HepG2 (cell line): Measurements from ENCODE around the gene C13orf46. TPM values are rescaled to one million over a fixed set of nuclear protein-coding genes. Genes with fewer than 3 reads are reported as not detected.

Experiments
- ATAC-seq: fragments of 200-7000 bp; cut with Tn5 transposase; 3 replicates; pipeline ENCODE4 v1.9.1; 2020; ENCODE audit warnings: mild to moderate bottlenecking, moderate library complexity
- BruUV-seq: library from RNA; stranded (reverse); fragments of 400-500 nt; replicated peaks from 2 replicates; lab custom pipeline; 2021; lab: Mats Ljungman, UMichigan
- CTCF ChIA-PET: fragments of 300-600 bp; formaldehyde crosslinking; extraction: SDS; loops from one replicate; lab custom pipeline; 2021; ENCODE audit warnings: low total read pairs, inconsistent platforms, low intra/inter-chr PET ratio; lab: Yijun Ruan, JAX
- POLR2A ChIA-PET: fragments of 350-600 bp; sonication (Branson Sonifier 250); formaldehyde crosslinking; loops from one replicate; lab custom pipeline; 2020; ENCODE audit warnings: antibody characterized with exemption, inconsistent platforms; lab: Yijun Ruan, JAX
- DNase-seq: peaks from one replicate; pipeline ENCODE4 v3.0.0-alpha.2; 2015; ENCODE audit warnings: low spot score
- FAIRE-seq: peaks from 3 replicates; lab custom pipeline; 2011; peaks lifted over from hg19 to GRCh38; lab: Jason Lieb, UNC
- H2AFZ ChIP-seq: one replicate; pipeline ENCODE4 v1.6.1; 2011; ENCODE audit warnings: low read length, inconsistent platforms
- H3K27ac ChIP-seq: fragments of 300-600 bp; 3 replicates; pipeline ENCODE4 v1.8.0; 2011; ENCODE audit warnings: mixed run types, mild to moderate bottlenecking, mixed read lengths, low read length, inconsistent platforms; ENCODE audit not compliant: insufficient read depth; ENCODE audit errors: extremely low read length
- H3K27me3 ChIP-seq, 2 experiments: fragments of 200-600 bp in 1 of 2; 2 replicates in 1 of 2; 3 replicates in 1 of 2; pipeline versions ENCODE4 v1.6.0 to v1.8.0; 2011; ENCODE audit warnings: low read length in 2 of 2, mild to moderate bottlenecking in 2 of 2, moderate library complexity in 2 of 2, inconsistent platforms in 1 of 2; ENCODE audit not compliant: insufficient read depth in 2 of 2, control insufficient read depth in 1 of 2
- H3K36me3 ChIP-seq, 2 experiments: fragments of 200-600 bp in 1 of 2; replicated peaks in 1 of 2; 2 replicates in 1 of 2; 3 replicates in 1 of 2; pipeline versions ENCODE4 v1.5.1 to v1.8.0; 2011; ENCODE audit warnings: low read length in 2 of 2, inconsistent platforms in 1 of 2; ENCODE audit not compliant: insufficient read depth in 2 of 2, control insufficient read depth in 1 of 2
- H3K4me1 ChIP-seq: 2 replicates; pipeline ENCODE4 v1.5.1; 2012; ENCODE audit warnings: low read length, inconsistent platforms; ENCODE audit not compliant: insufficient read depth
- H3K4me2 ChIP-seq: 2 replicates; pipeline ENCODE4 v1.6.0; 2011; ENCODE audit warnings: low read depth, low read length, inconsistent platforms
- H3K4me3 ChIP-seq, 3 experiments: fragments of 200-600 bp in 1 of 3; sonication (generic), shearing (Covaris generic) in 1 of 3; replicated peaks in 1 of 3; 2 replicates each; pipeline ENCODE4 v1.5.1; 2011 to 2016; ENCODE audit warnings: low read length in 3 of 3, inconsistent platforms in 2 of 3, low read depth in 2 of 3, mild to moderate bottlenecking in 2 of 3, control low read depth in 1 of 3, mixed read lengths in 1 of 3; ENCODE audit not compliant: insufficient read depth in 1 of 3
- H3K79me2 ChIP-seq: one replicate; pipeline ENCODE4 v1.6.1; 2011; ENCODE audit warnings: low read length, inconsistent platforms; ENCODE audit not compliant: insufficient read depth
- H3K9ac ChIP-seq: 2 replicates; pipeline ENCODE4 v1.6.0; 2011; ENCODE audit warnings: mild to moderate bottlenecking, low read depth, low read length, inconsistent platforms; ENCODE audit not compliant: insufficient read depth
- H3K9me3 ChIP-seq: 2 replicates; pipeline ENCODE4 v1.5.1; 2012; ENCODE audit warnings: mild to moderate bottlenecking, low read length
- H4K20me1 ChIP-seq: 2 replicates; pipeline ENCODE4 v1.6.0; 2011; ENCODE audit warnings: inconsistent platforms, mild to moderate bottlenecking, low read length, moderate library complexity; ENCODE audit not compliant: insufficient read depth
- E2F1 ChIP-seq: sonication (generic); formaldehyde crosslinking; IDR thresholded peaks from 2 replicates; pipeline ENCODE4 v1.5.0; 2020; ENCODE audit warnings: missing genetic modification reagents
- ELF4 ChIP-seq: sonication (generic); formaldehyde crosslinking; IDR thresholded peaks from 2 replicates; pipeline ENCODE4 v1.5.0; 2020; ENCODE audit warnings: missing genetic modification reagents, mild to moderate bottlenecking, moderate library complexity, borderline replicate concordance
- HNF1A ChIP-seq, 2 experiments: sonication (generic) in 1 of 2; formaldehyde crosslinking in 1 of 2; IDR thresholded peaks; 2 replicates each; pipeline versions ENCODE4 v1.4.0 to v1.6.1; 2016 to 2020; ENCODE audit warnings: borderline replicate concordance in 1 of 2, low read depth in 1 of 2, mild to moderate bottlenecking in 1 of 2, missing genetic modification reagents in 1 of 2
- ISX ChIP-seq: sonication (generic); formaldehyde crosslinking; conservative IDR thresholded peaks from 2 replicates; pipeline ENCODE4 v1.5.0; 2020; ENCODE audit warnings: missing genetic modification reagents
- MBD4 ChIP-seq: IDR thresholded peaks from 2 replicates; pipeline ENCODE4 v1.6.1; 2012; ENCODE audit warnings: low read length, inconsistent platforms, borderline replicate concordance
- TAF15 ChIP-seq: fragments of 200-400 bp; formaldehyde crosslinking; IDR thresholded peaks from one replicate; pipeline ENCODE4 v1.6.1; 2018; ENCODE audit warnings: mild to moderate bottlenecking, low read depth, low read length; ENCODE audit not compliant: poor library complexity, severe bottlenecking
- THAP9 ChIP-seq: sonication (generic); formaldehyde crosslinking; IDR thresholded peaks from 2 replicates; pipeline ENCODE4; 2020; ENCODE audit warnings: missing genetic modification reagents, mild to moderate bottlenecking, borderline replicate concordance
- ZNF567 ChIP-seq: sonication (generic); formaldehyde crosslinking; IDR thresholded peaks from 2 replicates; pipeline ENCODE4 v1.8.1; 2023; ENCODE audit warnings: mild to moderate bottlenecking, missing genetic modification reagents, borderline replicate concordance
- ZNF841 ChIP-seq: sonication (generic); formaldehyde crosslinking; IDR thresholded peaks from 2 replicates; pipeline ENCODE4 v1.8.1; 2023; ENCODE audit warnings: missing genetic modification reagents, borderline replicate concordance
- ZSCAN21 ChIP-seq: sonication (generic); formaldehyde crosslinking; IDR thresholded peaks from 2 replicates; pipeline ENCODE4 v1.8.0; 2022; ENCODE audit warnings: mild to moderate bottlenecking, missing genetic modification reagents, moderate library complexity, borderline replicate concordance
- WGBS: methylation state at CpG from one replicate; pipeline ENCODE4 v1.1.6; 2017; ENCODE audit warnings: low lambda C conversion rate; 5-methylcytosine and 5-hydroxymethylcytosine counted together
- in situ Hi-C: cut with HindIII; loops from 2 replicates; pipeline ENCODE4 v1.10.0; 2017; ENCODE audit warnings: low pct_unique_long_range_greater_than_20kb; ENCODE audit not compliant: extremely low pct_ligation_motif_present
- intact Hi-C: fragments of 100-400 bp; cut with micrococcal nuclease; formaldehyde crosslinking; loops from one replicate; pipeline ENCODE4 v1.10.0; 2022; ENCODE audit not compliant: unreplicated experiment
- polyA plus RNA-seq, 8 experiments: library from polyadenylated mRNA; depleted of rRNA in 3 of 8; stranded (reverse) in 7 of 8; unstranded in 1 of 8; fragments of >200 nt; fragmentation: Illumina TruSeq in 4 of 8; extraction: Trizol in 4 of 8; gene quantifications; 2 replicates each; pipeline versions ENCODE4 v1.2.1 to v1.2.3, GENCODE V29; 2011 to 2016; ENCODE audit warnings: low read depth in 4 of 8, missing spikeins in 1 of 8, mixed read lengths in 1 of 8; ENCODE audit not compliant: insufficient read depth in 1 of 8
- total RNA-seq, 5 experiments: library from RNA; depleted of rRNA; stranded (reverse); fragments of >200 nt; fragmentation: Illumina TruSeq; extraction: Trizol; gene quantifications; 2 replicates each; pipeline ENCODE4 v1.2.3, GENCODE V29; 2016; ENCODE audit warnings: low read depth in 1 of 5

C13orf46 gene
- total and polyA plus RNA-seq, 2 of the 13 experiments (the other 11 are each of a cell fraction or from before 2014, with no cell fraction given) = 0.01 TPM; not detected in 1

- TF ChIP-seq HNF1A (IDR thresholded peaks at IDR 0.05; ENCODE audit: low read depth) (no peak), HNF1A (CRISPR knock-in tag; IDR thresholded peaks at IDR 0.05; ENCODE audit: borderline replicate concordance) (no peak), ELF4 (CRISPR knock-in tag) (no peak), ZNF567 (CRISPR knock-in tag) (no peak), ISX (CRISPR knock-in tag) (no peak)
Measured at GRCh38 chr13:113968463-113969310, 5.2 kb downstream of the C13orf46 start (continued).

GRCh38 chr13:113967729-113968462 lies 6.0 kb downstream of the C13orf46 start:
- no peaks in the 10 kb centered on the region for H3K79me2 ChIP-seq
- no peak overlapping the region for H3K27ac ChIP-seq
- WGBS = 100% methylated on average over 2 of the region's 20 CpGs
- H3K36me3 ChIP-seq = no peaks in the 10 kb centered on the region
- intact Hi-C loops (no loop called here), in situ Hi-C loops (no loop called here)
- H2AFZ ChIP-seq = no peak overlapping the region
- POLR2A ChIA-PET = no interaction called here
- no peak overlapping the region for H3K9ac ChIP-seq
- H3K27me3 ChIP-seq = peaks cover 7 to 34% of the 10 kb centered on the region in 2 experiments
- no peak overlapping the region for H3K4me2 ChIP-seq
- CTCF ChIA-PET = no interaction called here
- no peaks in the 10 kb centered on the region for H3K4me1 ChIP-seq
- no peaks in the 10 kb centered on the region for H4K20me1 ChIP-seq
- no peak for FAIRE-seq
- peaks cover 11% of the 10 kb centered on the region for H3K9me3 ChIP-seq
- no TSS peak for BruUV-seq
- no peak overlapping the region for H3K4me3 ChIP-seq
- no peak for DNase-seq
- no peak for ATAC-seq
- TF ChIP-seq ZNF841 (CRISPR knock-in tag) = no peak
- TF ChIP-seq E2F1 = no peak
- TF ChIP-seq TAF15 = no peak
- TF ChIP-seq THAP9 = no peak
- no peak for TF ChIP-seq ZSCAN21 (CRISPR knock-in tag)
- no peak for TF ChIP-seq MBD4
- no peak for TF ChIP-seq ISX (CRISPR knock-in tag)
